Skeletal muscle cell (primary cell): ENCODE measurements around the gene LAMA3.
A peak's percentile ranks its signal among the peaks of the same experiment; 100 is the strongest.

Experiments used
- DNase-seq: peaks from one replicate; pipeline ENCODE4 v3.0.0-alpha.2; 2010; ENCODE audit warnings: low read depth
- H3K4me3 ChIP-seq: 2 replicates; pipeline ENCODE4 v1.5.1; 2011; ENCODE audit warnings: low read depth, mild to moderate bottlenecking, control low read depth, low read length, moderate library complexity

The LAMA3 gene

DNA sequence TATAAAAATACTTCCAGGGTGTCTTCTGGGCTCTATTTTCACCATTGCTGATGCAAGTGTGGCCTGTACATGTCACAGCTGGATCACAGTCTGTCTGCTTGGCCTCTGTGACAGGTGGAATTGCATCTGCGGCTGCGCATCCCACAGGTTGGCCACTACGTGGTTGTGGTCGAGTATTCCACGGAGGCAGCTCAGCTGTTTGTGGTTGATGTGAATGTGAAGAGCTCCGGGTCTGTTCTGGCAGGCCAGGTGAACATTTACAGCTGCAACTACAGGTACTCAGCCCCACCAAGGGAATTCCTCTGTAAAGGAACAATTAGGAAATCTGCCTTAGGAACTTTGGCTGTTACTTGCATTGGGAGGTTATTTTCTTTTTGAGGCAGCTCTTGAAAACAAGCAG, 144.5 kb downstream of the LAMA3 start:
- no peak for DNase-seq
- H3K4me3 ChIP-seq, result no peak overlapping the region

DNA sequence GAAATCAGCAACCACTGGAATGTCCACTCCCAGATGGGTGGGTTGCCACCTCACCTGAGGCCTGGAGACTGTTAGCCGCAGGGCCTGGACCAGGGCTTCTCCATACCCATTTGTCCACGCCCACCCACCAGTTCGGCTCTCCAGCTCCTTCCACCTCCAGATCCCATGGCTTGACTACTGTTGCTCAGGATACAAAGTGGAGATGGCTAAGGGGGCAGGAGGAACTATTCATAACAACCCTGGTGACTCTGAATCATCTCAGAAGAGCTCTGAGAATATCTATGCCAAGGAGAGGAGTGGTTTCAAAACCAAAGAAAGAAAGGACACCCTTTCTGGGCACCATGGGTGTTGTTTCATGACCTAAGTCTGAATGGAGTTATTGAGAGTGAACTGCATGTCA, 145.8 kb downstream of the LAMA3 start:
- DNase-seq, result no peak

DNA sequence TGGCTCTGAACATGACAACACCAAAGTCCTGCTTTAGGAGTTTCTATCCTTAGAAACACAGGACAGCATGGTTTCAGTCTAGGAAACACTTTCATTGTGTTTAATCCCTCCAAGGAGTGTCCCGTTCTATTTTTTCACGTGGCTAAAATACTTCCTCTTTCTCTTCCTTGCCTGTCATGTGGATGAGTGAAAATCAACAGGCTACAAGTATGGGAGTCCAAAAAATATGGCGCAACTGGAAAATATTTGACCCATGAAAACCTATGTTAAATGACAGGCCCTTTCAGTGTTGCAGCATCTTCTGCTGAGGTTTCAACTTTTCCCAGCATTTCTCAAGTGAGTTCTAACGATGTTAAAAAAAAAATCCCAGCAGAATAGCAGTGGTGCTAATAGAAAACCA, 146.3 kb downstream of the LAMA3 start:
- no peak for DNase-seq
- no peak overlapping the region for H3K4me3 ChIP-seq

More for the DNA sequence above, 145.8 kb downstream of the LAMA3 start:
- H3K4me3 ChIP-seq, result no peak overlapping the region

DNA sequence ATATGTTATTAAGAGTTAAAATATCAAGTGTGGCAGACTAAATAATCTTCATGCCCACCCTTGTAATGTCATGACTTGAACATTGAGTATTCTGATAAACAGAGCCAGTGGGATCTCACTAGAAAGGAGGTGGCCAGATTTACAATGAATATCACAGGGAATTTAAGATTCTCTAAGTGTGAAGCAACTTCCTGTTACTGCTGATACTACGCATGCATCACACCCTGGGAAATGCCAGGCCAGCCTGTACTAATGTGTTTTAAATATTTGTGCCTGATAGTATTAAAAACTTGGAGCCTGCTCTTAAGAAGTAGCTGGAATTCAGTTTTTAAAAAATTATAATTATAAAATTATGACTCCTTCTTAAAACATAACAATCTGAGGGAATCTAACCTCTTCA, 148.3 kb downstream of the LAMA3 start:
- peak; percentile 65 for DNase-seq

DNA sequence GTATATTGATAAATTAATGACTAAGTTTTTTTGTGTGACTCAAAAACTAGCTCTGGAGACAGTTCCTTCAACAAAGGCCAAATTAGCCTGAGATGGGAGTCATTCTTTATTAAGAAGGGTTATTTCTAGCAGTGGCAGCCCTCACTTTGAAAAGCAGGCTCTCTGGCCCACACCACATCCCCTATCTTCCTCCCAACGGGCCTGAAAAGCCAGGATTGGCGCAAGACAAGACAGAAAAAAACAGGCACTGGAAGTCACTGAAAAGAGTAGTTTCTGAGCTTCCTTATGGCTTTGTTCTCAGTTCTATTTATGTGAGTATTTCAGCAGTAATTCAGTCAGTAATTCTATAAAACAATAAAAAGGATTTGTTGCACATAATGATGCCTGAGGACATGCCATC, 149.0 kb downstream of the LAMA3 start:
- H3K4me3 ChIP-seq, result no peak overlapping the region
- DNase-seq, result no peak

More for the DNA sequence above, 148.3 kb downstream of the LAMA3 start:
- H3K4me3 ChIP-seq, result no peak overlapping the region

DNA sequence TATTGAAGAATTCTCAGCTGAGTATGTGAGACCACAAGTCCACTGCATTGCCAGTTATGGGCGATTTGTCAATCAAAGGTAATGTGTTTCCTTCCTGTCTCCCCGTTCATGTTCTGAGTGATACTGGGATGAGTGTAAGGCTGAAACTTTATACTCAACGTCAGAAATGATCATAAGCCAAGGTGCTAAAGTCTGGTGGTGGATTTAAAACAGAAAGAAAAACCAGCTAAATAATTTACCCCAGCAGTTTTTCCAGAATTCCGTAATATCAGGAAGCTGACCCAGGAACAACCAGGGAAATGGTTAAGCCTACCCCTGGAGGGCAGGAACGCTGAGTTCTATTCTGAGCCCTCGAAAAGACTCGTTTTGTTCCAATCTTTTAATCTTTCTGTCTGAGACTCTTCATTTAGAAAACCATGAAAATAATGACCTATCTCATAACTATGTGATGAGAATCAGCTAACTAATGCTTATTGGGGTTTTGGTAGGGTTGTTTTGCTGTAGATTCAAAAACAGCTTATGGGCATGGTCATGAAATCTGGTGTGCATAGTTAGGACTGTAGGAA, 149.6 kb downstream of the LAMA3 start:
- DNase-seq, result no peak
- no peak overlapping the region for H3K4me3 ChIP-seq

DNA sequence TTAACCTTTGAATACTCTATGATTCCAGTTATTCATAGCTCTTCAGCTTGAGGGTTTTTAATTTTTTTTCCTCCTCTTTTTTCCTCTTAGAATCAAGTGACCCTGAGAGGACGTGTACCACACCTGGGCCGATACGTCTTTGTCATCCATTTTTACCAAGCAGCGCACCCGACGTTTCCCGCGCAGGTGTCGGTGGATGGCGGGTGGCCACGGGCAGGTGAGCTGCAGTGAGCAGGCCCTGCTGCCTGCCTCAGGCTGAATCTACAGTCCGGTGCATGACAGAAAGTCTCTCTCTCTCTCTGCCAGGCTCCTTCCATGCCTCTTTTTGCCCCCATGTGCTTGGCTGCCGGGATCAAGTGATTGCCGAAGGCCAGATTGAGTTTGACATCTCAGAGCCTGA, 153.1 kb downstream of the LAMA3 start:
- no peak for DNase-seq
- no peak overlapping the region for H3K4me3 ChIP-seq

DNA sequence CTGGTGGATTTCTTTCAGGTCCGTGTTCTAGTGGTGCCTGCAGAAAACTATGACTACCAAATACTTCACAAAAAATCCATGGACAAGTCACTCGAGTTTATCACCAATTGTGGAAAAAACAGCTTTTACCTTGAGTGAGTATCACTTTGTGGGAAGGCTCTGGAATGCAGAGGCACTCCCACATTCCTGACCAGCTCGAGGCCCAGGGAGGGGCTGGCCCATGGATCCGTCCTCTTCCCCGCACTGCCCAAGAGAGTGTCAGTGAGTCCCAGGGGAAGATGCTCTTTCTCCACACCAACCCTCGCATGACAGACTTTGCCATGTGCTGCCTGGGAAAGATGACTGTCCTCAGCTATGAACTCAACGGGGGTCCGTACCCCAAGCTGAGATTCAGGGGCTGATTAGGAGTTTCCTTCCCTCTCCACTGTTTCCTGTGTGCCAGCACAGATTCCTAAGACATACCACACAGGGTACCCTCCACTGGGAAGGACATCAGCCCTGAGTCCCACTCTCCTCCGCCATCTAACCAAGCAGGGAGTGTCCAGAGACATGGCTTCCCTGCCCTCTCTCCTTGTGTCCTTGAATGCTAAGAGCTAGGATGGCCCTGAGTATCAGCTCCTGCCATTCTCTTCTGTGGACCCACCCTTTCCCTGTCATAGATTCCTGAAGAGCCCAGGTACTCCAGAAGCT, 155.9 kb downstream of the LAMA3 start:
- no peak for DNase-seq
- H3K4me3 ChIP-seq, result no peak overlapping the region

DNA sequence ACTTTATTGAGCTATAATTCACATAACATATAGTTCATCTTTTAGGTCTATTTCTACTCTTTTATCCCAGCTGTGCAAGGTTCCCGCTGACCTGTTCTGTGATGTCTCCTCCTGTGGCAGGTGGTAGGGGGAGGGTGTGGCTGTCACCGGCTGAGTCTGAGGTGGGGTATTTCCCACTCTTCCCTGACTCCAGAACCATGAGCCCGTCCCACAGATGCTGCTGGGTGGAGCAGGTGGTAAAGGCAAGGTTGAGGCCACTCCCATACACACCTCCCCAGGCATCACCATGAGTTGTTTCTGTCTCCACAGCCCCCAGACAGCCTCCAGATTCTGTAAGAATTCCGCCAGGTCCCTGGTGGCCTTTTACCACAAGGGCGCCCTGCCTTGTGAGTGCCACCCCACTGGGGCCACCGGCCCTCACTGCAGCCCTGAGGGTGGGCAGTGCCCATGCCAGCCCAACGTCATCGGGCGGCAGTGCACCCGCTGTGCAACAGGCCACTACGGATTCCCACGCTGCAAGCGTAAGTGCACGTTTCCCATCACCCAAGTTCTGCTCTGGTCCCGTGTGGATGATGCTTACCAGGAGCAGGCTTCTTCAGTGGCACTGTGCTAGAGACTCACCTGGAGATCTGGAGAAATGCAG, 156.9 kb downstream of the LAMA3 start:
- no peak overlapping the region for H3K4me3 ChIP-seq
- DNase-seq, result no peak

DNA sequence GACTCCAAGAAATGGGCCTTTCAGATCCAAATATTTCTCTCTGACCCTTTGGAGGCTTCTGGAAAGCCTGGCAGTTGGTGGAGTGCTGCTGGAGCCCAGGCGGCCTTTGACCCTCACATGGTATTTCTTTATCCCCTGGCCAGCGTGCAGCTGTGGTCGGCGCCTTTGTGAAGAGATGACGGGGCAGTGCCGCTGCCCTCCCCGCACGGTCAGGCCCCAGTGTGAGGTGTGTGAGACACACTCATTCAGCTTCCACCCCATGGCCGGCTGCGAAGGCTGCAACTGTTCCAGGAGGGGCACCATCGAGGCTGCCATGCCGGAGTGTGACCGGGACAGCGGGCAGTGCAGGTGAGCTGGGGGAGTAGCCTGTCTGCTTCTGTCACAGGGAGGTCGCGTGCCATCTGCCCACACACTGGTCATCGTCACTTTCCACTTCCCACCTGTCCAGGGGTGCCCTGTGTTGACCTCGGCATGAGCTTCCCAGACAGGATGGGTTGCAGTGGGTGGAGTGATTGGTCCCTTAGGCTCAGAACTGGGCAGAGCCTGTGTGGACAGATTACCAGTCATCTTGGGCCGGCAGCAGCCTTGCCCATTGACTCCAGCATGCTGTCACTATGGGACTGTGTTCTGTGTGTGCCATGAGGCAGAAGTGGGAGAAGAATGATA, 158.2 kb downstream of the LAMA3 start:
- DNase-seq, result no peak
- H3K4me3 ChIP-seq, result no peak overlapping the region

DNA sequence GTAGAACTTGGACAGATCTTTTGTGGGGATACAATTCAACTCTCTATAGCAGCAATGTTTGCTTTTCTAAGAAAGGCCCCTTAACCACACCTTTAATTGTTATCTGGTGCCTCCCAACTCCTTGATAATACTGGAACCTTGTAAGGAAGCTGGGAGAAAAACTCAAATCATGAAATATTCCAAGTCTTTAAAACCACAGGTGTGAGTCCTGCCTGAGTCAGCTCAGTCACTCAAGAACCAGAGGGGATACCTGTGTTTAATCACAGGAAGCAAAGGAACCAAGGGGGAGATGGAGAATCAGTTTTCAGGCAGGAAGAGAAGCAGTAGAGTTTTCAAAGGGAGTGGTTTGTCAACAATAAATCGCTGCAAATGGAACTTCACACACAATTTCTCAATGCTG, 159.9 kb downstream of the LAMA3 start:
- no peak overlapping the region for H3K4me3 ChIP-seq
- DNase-seq, result no peak

DNA sequence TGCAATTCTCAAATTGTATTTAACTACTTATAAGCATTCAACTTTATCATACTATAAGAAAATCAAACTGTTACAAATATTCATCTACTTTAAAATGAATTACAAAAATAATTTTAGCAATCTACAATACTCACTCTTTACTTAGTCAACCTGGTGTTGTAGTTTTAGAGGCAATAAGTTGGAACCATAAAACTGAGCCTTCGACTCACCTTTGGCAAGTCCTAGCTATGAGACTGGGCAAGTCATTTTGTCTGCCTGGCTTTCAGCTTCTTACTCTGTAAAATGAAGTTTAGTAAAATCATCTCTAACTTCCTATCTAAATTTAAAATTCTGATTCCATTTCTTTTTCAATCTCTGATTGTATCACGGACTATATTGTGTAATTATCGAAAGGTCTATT, 161.0 kb downstream of the LAMA3 start:
- DNase-seq, result no peak
- H3K4me3 ChIP-seq, result no peak overlapping the region

DNA sequence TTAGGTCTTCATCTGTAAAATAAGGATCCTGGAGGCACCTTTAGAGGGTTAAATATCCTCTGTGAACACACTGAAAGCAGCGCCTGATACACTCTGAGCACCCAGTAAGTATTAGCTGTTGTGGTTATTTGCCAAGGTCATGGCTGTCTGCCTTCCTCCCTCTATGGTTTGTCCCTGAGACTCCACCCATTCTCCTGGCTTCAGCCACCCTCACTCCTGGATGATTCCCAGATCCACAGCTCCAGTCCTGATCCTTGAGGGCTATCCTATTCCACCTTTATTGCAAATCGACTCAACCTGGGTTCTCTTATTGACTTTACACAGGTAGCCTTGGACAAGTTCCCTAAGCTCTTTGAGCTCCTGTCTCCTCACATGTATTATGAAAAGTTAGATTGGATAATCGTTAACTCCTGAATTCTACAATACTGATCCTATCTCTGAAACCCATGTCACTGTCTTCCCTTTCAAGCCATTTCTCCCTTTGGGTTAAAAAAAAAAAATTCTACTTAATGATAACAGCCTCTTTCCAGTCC, 162.3 kb downstream of the LAMA3 start:
- no peak for DNase-seq
- H3K4me3 ChIP-seq, result no peak overlapping the region

DNA sequence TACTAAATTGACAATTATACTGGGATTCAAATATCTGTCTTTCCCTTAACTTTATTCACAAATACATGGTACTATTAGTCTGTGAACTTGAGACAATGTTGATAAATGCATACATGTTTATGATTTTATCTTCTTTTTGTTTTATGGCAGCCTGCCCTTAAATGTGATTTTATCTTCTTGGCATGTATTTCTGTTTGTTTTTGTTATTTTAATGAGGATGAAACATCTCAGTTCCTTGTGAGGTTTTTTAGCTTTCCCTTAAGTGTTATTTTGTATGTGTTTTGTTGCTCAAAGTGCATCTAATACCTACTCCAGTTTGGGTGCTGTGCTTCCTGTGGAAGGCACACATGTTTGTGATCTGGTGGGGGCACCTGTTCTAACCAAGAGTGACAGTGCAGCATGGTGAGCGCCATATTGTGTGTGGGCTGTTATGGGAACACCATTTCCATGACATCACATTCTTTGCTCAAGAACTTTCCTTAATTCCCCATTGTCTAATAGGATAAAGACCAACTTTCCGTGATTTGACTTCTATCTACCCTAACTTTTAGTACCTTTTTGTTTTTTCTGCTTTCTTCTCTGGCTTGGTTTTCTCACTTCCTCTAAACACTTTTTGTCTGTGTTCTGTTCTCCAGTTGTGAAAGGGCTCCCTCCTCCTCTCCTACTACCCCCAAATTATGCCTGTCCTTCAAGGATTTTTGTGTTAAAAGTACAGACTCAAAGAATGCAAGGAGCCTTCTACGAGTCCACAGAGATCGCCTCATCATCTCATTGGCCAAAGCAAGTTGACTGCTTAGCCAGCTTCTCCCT, 163.2 kb downstream of the LAMA3 start:
- no peak for DNase-seq

DNA sequence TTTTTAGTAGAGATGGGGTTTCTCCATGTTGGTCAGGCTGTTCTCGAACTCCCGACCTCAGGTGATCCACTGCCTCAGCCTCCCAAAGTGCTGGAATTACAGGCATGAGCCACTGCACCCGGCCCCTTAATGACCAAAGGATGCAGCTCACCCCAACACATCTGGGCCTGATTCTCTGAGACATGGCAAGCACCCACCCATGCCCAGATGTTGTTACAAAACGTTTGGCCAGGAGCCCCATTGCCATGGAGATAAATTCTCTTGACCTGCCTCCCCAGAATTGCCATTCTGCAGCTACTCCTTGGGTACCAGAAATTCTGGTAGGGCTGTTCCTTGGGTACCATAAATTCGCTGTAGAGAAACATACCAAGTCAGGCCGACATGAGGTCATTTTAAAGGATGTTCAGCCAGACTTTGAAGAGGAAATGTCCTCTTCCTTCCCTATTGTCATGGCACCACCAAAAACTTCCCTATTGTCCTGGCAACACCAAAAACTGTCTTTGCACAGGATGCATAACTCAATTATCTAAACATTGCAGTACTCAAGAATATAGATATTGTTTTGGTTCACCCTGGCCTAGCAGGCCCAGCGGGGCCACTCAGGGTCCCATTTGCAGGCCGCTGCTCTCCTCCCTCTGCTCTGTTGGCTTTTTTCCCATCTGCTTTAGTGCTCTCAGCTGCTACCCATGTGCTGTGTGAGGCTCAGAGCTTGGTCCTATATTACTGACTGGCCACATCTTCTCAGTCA, 164.4 kb downstream of the LAMA3 start:
- H3K4me3 ChIP-seq, result no peak overlapping the region
- no peak for DNase-seq

More for the DNA sequence above, 163.2 kb downstream of the LAMA3 start:
- no peak overlapping the region for H3K4me3 ChIP-seq

DNA sequence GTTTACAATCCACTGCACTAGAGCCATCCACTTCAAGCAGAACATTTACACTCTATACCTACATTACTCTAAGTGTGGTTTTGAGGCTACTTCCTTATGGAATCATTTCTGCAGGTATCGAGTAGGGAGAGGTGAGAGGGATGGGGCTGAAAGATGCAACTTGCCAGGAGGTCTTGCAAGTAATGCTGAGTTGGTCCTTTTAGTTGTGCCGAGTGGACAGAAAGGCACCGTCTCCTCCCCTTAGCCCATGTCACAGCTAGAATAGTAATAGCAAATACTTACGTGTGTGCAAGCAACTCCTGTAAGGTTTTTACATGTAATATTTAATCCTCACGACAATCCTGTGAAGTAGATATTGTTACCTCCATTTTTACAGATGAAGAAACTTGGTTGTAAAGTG, 166.5 kb downstream of the LAMA3 start:
- DNase-seq, result no peak
- no peak overlapping the region for H3K4me3 ChIP-seq

DNA sequence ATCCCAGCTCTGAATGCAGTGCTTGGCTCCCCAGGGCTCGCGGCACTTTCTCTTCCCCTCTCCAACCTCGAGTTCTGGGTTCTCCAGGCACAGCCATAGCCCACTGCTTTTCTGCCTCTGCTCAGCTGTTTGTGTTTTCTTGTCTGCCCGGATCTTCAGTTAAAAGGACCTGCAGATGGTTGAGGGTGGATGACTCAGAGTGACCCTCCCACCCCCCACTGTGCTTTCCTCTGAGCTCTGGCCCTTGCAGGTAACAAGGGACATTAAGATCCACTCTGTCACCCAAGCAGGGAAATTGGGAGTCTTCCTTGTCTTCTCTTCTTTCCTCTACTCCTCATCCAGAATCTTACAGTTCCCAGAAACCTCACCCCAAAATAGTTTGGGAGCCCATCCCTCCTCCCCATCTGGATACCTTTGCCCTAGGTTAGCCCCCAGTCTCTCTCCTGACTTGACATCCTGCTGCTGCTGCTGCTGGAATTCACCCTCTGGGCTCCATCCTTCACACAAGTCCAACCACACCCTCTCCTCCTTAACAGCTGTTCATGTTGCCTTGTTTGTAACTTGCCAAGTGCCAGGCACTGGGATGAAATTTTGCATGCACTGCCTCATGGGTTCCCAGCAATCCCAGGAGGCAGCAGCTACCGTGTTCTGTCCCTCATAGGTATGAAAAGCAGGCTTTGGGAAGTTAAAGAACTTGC, 167.4 kb downstream of the LAMA3 start:
- DNase-seq, result no peak

DNA sequence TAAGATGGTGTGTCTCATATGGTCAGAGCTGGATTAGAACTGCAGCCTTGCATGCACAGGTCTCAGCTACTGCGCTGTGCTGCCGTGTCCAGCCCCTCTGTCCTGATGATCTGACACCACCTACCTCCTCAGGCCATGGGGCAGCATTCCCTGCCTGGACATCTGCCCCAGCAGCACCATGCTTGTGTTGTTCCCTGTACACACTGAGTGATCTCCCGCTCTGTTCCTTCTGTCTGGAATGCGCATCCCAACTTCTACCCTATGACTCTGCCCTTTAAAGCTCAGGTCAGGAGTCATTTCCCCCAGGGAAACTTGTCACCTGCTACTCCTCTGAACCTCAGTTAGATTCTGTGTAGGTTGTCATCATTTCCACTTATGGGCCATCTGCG, 167.9 kb downstream of the LAMA3 start:
- no peak overlapping the region for H3K4me3 ChIP-seq
- DNase-seq, result no peak

More for the DNA sequence above, 167.4 kb downstream of the LAMA3 start:
- no peak overlapping the region for H3K4me3 ChIP-seq
